ENCODE data around the gene RPTN. TPM values are rescaled to one million over a fixed set of nuclear protein-coding genes. Genes with fewer than 3 reads are reported as not detected.

Gene RPTN
- total RNA-seq, 1 experiment from 2014 or later: not detected

- intact Hi-C loops (cut with micrococcal nuclease; ENCODE audit: unreplicated experiment): loop anchor here (2.0 to 5.0 kb wide), 3 partner anchors 13 to 222 kb away; no protein-coding TSS in a partner anchor
Observed at GRCh38 chr1:152169366-152170025, 10.5 kb upstream of the RPTN start.

GRCh38 chr1:152168535-152168868 is 9.5 kb upstream of the RPTN start:
- Histone ChIP-seq H3K36me3 (ENCODE audit: low read depth) (no peaks in the 10 kb centered on the region), H3K79me2 (ENCODE audit: low read depth) (no peaks in the 10 kb centered on the region), H2AFZ (no peak overlapping the region), H3K4me2 (peak overlapping the region; percentile 45), H4K20me1 (ENCODE audit: insufficient read depth) (no peaks in the 10 kb centered on the region), H3K9me3 (ENCODE audit: insufficient read depth, low read depth) (no peaks in the 10 kb centered on the region), H3K4me1 (replicated peaks; ENCODE audit: insufficient read depth) (peaks cover 64% of the 10 kb centered on the region), H3K9me2 (ENCODE audit: insufficient read depth) (no peaks in the 10 kb centered on the region), H3K4me3 (no peak overlapping the region), H3K27me3 (ENCODE audit: insufficient read depth, low read depth) (no peaks in the 10 kb centered on the region), H3F3A (ENCODE audit: insufficient read depth, low read depth) (peaks cover 42% of the 10 kb centered on the region), H3K27ac (peak overlapping the region; percentile 73)
- ChIA-PET POLR2A (ENCODE audit: unreplicated experiment) (interaction anchor here (0.6 kb wide), 1 partner anchor 120 kb away, joined by 8 read pairs; no protein-coding TSS in a partner anchor), CTCF (no interaction called here)
- TF ChIP-seq EZH2 (IDR thresholded peaks at IDR 0.05; ENCODE audit: low read depth): no peak
- TF ChIP-seq, protein P1, sequence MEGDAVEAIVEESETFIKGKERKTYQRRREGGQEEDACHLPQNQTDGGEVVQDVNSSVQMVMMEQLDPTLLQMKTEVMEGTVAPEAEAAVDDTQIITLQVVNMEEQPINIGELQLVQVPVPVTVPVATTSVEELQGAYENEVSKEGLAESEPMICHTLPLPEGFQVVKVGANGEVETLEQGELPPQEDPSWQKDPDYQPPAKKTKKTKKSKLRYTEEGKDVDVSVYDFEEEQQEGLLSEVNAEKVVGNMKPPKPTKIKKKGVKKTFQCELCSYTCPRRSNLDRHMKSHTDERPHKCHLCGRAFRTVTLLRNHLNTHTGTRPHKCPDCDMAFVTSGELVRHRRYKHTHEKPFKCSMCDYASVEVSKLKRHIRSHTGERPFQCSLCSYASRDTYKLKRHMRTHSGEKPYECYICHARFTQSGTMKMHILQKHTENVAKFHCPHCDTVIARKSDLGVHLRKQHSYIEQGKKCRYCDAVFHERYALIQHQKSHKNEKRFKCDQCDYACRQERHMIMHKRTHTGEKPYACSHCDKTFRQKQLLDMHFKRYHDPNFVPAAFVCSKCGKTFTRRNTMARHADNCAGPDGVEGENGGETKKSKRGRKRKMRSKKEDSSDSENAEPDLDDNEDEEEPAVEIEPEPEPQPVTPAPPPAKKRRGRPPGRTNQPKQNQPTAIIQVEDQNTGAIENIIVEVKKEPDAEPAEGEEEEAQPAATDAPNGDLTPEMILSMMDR (conservative IDR thresholded peaks at IDR 0.05): no peak
- intact Hi-C loops (cut with micrococcal nuclease; ENCODE audit: unreplicated experiment): loop anchor here (2.0 to 5.0 kb wide), 3 partner anchors 14 to 221 kb away; no protein-coding TSS in a partner anchor
- DNase-seq: no peak
- BruUV-seq (replicated peaks): no TSS peak

More at GRCh38 chr1:152169366-152170025, 10.5 kb upstream of the RPTN start:
- DNase-seq: no peak
- Histone ChIP-seq H4K20me1 (ENCODE audit: insufficient read depth) (no peaks in the 10 kb centered on the region), H3K9me2 (ENCODE audit: insufficient read depth) (no peaks in the 10 kb centered on the region), H3K9me3 (ENCODE audit: insufficient read depth, low read depth) (no peaks in the 10 kb centered on the region), H3K36me3 (ENCODE audit: low read depth) (no peaks in the 10 kb centered on the region), H3K27me3 (ENCODE audit: insufficient read depth, low read depth) (no peaks in the 10 kb centered on the region), H3K4me2 (peak overlapping the region; percentile 45; the same call in 1 of the 2 replicates), H3K4me1 (replicated peaks; ENCODE audit: insufficient read depth) (peaks cover 54% of the 10 kb centered on the region), H3K4me3 (no peak overlapping the region), H2AFZ (no peak overlapping the region), H3K27ac (no peak overlapping the region), H3F3A (ENCODE audit: insufficient read depth, low read depth) (peaks cover 33% of the 10 kb centered on the region), H3K79me2 (ENCODE audit: low read depth) (no peaks in the 10 kb centered on the region)
- TF ChIP-seq, protein P1 (conservative IDR thresholded peaks at IDR 0.05): no peak
- TF ChIP-seq EZH2 (IDR thresholded peaks at IDR 0.05; ENCODE audit: low read depth): no peak
- POLR2A ChIA-PET (ENCODE audit: unreplicated experiment): no interaction called here
- CTCF ChIA-PET: interaction anchor here (1.2 kb wide), 1 partner anchor 13 kb away, joined by 3 read pairs; no protein-coding TSS in a partner anchor
- BruUV-seq (replicated peaks): no TSS peak

- H3K36me3 ChIP-seq (ENCODE audit: low read depth): no peaks in the 10 kb centered on the region
- ChIA-PET POLR2A (ENCODE audit: unreplicated experiment) (interaction anchor here (0.6 kb wide), 1 partner anchor 120 kb away, joined by 8 read pairs; no protein-coding TSS in a partner anchor), CTCF (no interaction called here)
- H3K4me1 ChIP-seq (replicated peaks; ENCODE audit: insufficient read depth): peaks cover 69% of the 10 kb centered on the region
- intact Hi-C loops (cut with micrococcal nuclease; ENCODE audit: unreplicated experiment): loop anchor here (2.0 to 5.0 kb wide), 3 partner anchors 15 to 221 kb away; no protein-coding TSS in a partner anchor
- H3K4me3 ChIP-seq: no peak overlapping the region
- H3F3A ChIP-seq (ENCODE audit: insufficient read depth, low read depth): peaks cover 48% of the 10 kb centered on the region
- no peaks in the 10 kb centered on the region for H3K9me3 ChIP-seq (ENCODE audit: insufficient read depth, low read depth)
- H3K9me2 ChIP-seq (ENCODE audit: insufficient read depth): no peaks in the 10 kb centered on the region
- H3K27ac ChIP-seq: peak overlapping the region; percentile 73
- H3K27me3 ChIP-seq (ENCODE audit: insufficient read depth, low read depth): no peaks in the 10 kb centered on the region
- peak overlapping the region; percentile 45 for H3K4me2 ChIP-seq
- H2AFZ ChIP-seq: no peak overlapping the region
- TSS peak; percentile 52 for BruUV-seq (replicated peaks)
- TF ChIP-seq, protein P1 (conservative IDR thresholded peaks at IDR 0.05): no peak
- H3K79me2 ChIP-seq (ENCODE audit: low read depth): no peaks in the 10 kb centered on the region
- peak; percentile 82 to 96 for DNase-seq
- H4K20me1 ChIP-seq (ENCODE audit: insufficient read depth): no peaks in the 10 kb centered on the region
Observed at GRCh38 chr1:152167835-152168534, 9.0 kb upstream of the RPTN start.

All from PC-9 (cell line).